Mammary microvascular endothelial cell (primary cell): ENCODE data around the gene LGALS16. TPM values are rescaled to one million over a fixed set of nuclear protein-coding genes. Genes with fewer than 3 reads are reported as not detected.

ENCODE experiments used
- total RNA-seq: library from RNA; depleted of rRNA; stranded (reverse); fragments of >200 nt; gene quantifications from 2 replicates; pipeline ENCODE4 v1.2.3, GENCODE V29; 2015

LGALS16 gene, protein sequence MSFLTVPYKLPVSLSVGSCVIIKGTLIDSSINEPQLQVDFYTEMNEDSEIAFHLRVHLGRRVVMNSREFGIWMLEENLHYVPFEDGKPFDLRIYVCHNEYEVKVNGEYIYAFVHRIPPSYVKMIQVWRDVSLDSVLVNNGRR
- total RNA-seq: not detected in 2 replicates

DNA sequence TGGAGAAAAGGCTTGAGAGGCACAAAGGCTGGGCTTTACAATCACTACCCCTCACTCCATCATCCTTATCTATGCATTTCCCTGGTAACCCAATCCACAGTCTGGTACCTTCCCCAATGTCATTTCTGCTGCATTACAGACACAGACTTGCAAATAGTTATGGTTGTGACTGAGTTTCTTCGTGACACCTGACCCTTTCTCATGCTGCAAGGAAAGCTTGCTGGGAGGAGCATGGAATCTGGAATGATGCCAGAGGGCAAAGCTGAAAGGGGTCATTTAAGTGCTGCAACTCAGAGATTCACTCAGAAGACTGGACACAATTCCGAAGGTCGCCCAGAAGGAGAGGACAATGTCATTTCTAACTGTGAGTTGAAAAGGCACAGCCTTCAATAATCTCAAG, at the start of gene LGALS16:
Gene LGALS16, plus strand, starts transcription at position 301 of the 400 bp plus-strand sequence. Its CDS starts 49 bp downstream, at position 350.

GRCh38 chr19:39704181-39705044, 48.7 kb downstream of the LGALS16 start, which contains the start of gene LGALS14:
Gene LGALS14 (plus strand): TSS chr19:39704481. CDS start chr19:39704529, 48 bp downstream.

Other genes with a start within 250 kb of the LGALS16 start
- 17.3 and 17.5 TPM in 2 replicates for gene ZFP36, start 249.1 kb upstream of the LGALS16 start, total RNA-seq
- gene PLEKHG2, start 243.2 kb upstream of the LGALS16 start, total RNA-seq: 8.9 and 16.5 TPM in 2 replicates
- 1,349 and 1,363 TPM in 2 replicates for gene RPS16, start 220.0 kb upstream of the LGALS16 start, total RNA-seq
- gene SUPT5H, start 210.3 kb upstream of the LGALS16 start, total RNA-seq: 72.3 and 79.9 TPM in 2 replicates
- gene TIMM50, start 175.1 kb upstream of the LGALS16 start, total RNA-seq: 106 and 118 TPM in 2 replicates
- 0.53 and 1.0 TPM in 2 replicates for gene DLL3, start 157.0 kb upstream of the LGALS16 start, total RNA-seq
- gene SELENOV, start 140.8 kb upstream of the LGALS16 start, total RNA-seq: not detected in 2 replicates
- 3.1 and 3.9 TPM in 2 replicates for gene EID2B, start 123.1 kb upstream of the LGALS16 start, total RNA-seq
- gene EID2, start 115.8 kb upstream of the LGALS16 start, total RNA-seq: 11.6 and 13.0 TPM in 2 replicates
- not detected in 2 replicates for gene LGALS13, start 53.4 kb upstream of the LGALS16 start, total RNA-seq
- not detected in 2 replicates for gene LGALS14, start 48.6 kb downstream of the LGALS16 start, total RNA-seq
- gene CLC, start 82.1 kb downstream of the LGALS16 start, total RNA-seq: not detected in 2 replicates
- not detected in 2 replicates for gene LEUTX, start 122.9 kb downstream of the LGALS16 start, total RNA-seq
- 11.7 and 16.8 TPM in 2 replicates for gene DYRK1B, start 178.2 kb downstream of the LGALS16 start, total RNA-seq
- gene FBL, start 190.5 kb downstream of the LGALS16 start, total RNA-seq: 163 and 170 TPM in 2 replicates